Mononuclear cell (primary cell): ENCODE measurements around the gene KCNJ15. TPM values are rescaled to one million over a fixed set of nuclear protein-coding genes. Genes with fewer than 3 reads are reported as not detected.

Experiments
- H3K27me3 ChIP-seq: 2 replicates; pipeline ENCODE4 v1.6.0; 2011; ENCODE audit warnings: low read length, control low read depth; ENCODE audit not compliant: insufficient read depth
- H3K4me1 ChIP-seq: 2 replicates; pipeline ENCODE4 v1.5.1; 2011; ENCODE audit warnings: mild to moderate bottlenecking, low read length, control low read depth; ENCODE audit not compliant: insufficient read depth
- H3K4me3 ChIP-seq: 2 replicates; pipeline ENCODE4 v1.5.1; 2011; ENCODE audit warnings: mild to moderate bottlenecking, low read length, moderate library complexity
- H3K9me3 ChIP-seq: 2 replicates; pipeline ENCODE4 v1.5.1; 2011; ENCODE audit warnings: low read depth, mild to moderate bottlenecking, control low read depth, low read length
- total RNA-seq: library from RNA; depleted of rRNA; stranded (reverse); fragments of >200 nt; gene quantifications from one replicate; pipeline ENCODE4 v1.2.3, GENCODE V29; 2012

KCNJ15 gene
- total RNA-seq, 1 donor, result 0.42 TPM

DNA sequence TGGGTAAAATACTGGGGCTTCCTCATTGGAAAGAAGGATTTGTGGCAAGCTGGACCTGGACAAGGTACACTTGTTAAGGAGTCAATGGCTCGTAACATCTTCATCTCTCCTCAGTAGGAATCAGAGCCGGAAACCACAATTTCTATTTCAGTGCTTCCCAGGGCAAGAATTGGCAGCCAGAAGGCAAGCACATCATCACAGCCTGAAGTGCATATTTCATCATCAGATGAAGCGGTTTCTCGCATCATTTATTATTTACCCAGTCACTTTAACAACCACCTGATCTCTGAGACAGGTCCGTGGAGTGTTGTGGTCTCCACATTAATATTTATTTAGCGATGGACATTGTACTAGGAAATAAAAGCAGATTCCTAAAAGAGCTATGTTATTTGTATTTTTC, 55.0 kb downstream of the KCNJ15 start:
- no peaks in the 10 kb centered on the region for H3K9me3 ChIP-seq
- H3K4me3 ChIP-seq, result no peak overlapping the region
- H3K27me3 ChIP-seq, result no peaks in the 10 kb centered on the region
- peaks cover 56% of the 10 kb centered on the region for H3K4me1 ChIP-seq

DNA sequence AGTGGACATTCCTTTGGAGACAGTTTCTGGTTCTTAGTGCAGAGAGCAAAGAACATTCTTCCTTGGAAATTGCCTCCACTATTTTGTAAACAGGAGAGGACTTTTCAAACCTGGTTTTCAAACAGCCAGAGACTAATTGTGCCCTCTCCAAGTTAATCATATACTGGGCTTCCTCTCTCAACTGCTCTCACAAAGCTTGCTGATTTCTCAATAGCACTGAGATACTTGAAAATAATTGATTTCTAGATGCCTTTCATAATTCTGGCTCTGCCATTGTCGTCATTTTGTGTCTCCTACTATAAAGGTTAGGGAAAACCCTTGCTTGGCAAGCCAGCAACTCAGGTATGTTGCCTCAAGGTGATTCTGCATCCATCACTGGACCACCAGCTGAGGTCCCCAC, 56.0 kb downstream of the KCNJ15 start:
- peaks cover 48% of the 10 kb centered on the region for H3K4me1 ChIP-seq
- no peaks in the 10 kb centered on the region for H3K9me3 ChIP-seq
- no peaks in the 10 kb centered on the region for H3K27me3 ChIP-seq
- no peak overlapping the region for H3K4me3 ChIP-seq

DNA sequence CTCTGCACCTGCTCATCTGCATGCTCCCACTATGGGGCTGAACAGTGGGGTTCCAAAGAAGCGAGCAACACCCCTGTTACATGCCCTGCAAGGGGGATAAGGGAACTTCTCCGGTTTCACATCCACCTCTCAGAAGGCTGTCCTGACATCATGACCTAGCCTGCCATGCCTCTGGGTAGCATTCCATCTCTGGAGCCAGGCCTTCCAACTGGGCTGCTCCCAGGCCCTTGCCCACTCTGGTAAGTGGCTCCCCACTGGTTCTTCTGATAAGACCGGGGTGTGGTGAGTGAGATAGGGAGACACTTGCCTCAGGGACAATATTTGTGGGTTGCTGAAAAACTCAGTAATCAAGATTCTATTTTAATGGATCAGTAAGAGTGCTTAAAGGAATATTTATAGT, 57.8 kb downstream of the KCNJ15 start:
- no peaks in the 10 kb centered on the region for H3K27me3 ChIP-seq
- peaks cover 32% of the 10 kb centered on the region for H3K4me1 ChIP-seq
- no peaks in the 10 kb centered on the region for H3K9me3 ChIP-seq
- H3K4me3 ChIP-seq, result no peak overlapping the region

DNA sequence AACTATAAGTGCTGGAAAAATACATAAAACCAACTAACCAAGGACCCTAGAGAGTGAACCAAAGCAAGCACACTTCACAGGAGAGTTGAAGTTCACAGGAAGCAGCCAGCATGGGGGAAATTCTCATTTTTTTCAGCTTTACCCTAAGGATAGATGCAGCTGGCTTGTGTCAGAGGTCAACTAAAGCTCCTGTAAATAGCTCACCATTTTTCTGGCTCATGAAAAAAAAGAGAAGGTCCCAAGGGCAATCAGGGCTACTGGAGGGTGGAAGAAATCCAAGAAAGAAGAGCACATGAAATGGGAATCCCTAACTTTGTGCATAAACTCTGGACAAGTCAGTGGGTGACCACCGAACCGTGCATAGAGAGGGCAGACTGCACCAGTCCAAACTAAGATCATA, 58.3 kb downstream of the KCNJ15 start:
- Histone ChIP-seq H3K4me3 (no peak overlapping the region), H3K4me1 (peaks cover 27% of the 10 kb centered on the region), H3K27me3 (no peaks in the 10 kb centered on the region), H3K9me3 (no peaks in the 10 kb centered on the region)

DNA sequence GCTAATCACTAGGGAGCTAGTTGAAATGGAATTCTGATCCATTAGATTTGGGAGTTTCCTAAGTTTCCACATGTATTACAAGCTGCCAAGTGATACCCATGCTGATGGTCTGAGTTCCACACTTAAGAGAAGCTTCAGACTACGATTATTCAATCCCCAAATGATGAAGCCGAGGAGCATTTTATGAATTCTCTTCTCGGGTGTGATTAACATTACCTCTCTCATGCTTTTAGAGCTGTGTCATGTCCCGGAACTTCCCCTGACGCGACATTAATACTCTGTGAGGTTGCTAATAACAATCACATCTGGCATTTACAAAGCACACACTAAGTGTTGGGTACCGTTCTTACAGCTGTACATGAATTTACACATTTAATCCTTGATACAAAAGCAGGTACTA, 63.0 kb downstream of the KCNJ15 start:
- peaks cover 2% of the 10 kb centered on the region for H3K27me3 ChIP-seq
- no peak overlapping the region for H3K4me3 ChIP-seq
- no peaks in the 10 kb centered on the region for H3K9me3 ChIP-seq
- peaks cover 24% of the 10 kb centered on the region for H3K4me1 ChIP-seq

DNA sequence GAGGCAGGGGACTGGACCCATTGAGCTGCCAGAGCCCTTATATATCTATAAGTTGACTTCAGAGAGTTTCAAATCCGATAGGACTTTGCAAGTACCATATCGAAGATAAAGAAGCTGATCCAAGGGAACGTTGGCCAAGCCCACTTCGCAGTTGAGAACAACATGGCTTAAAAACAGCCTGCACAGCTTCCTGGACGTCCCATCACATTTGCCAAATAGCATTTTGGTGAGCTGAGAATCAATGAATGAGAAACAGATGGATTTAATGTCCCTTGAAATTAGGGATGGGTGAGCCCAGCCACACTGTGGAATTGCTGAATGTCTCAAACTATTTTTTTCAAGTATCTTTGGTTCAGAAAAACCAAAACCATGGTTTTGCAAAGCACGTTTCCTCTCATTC, 64.8 kb downstream of the KCNJ15 start:
- Histone ChIP-seq H3K27me3 (peaks cover 12% of the 10 kb centered on the region), H3K4me3 (no peak overlapping the region), H3K9me3 (no peaks in the 10 kb centered on the region), H3K4me1 (peaks cover 26% of the 10 kb centered on the region)

DNA sequence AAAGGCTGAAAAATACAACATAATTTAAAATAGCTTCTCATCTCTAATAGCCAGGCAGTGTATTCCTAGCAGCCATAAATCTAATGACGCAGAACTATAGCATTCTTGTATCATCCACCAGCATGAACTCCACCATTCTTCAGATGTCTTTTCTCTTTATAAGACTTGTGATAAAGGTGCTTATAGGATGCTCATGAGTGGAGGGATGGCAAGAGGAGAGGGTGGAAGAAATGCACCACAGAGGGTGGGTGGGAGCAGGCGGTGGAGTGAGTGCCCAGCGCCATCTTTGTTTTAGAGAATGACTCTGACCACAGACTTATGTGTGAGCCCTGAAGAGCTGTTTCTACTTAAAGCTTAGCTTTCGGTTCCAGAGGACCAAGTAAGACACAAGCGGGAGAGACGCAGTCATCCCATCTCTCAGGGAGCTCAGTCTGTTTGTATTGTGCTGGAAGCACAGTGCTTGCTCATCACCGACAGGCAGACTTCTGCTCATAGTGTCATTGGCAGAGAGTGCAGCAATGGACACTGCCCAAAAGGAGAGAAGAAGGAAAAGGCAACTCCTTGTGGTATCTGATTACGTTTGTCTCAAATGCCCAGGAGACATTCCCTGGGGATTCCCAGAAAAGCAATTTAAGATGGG, 65.6 kb downstream of the KCNJ15 start:
- H3K4me1 ChIP-seq, result peaks cover 34% of the 10 kb centered on the region
- H3K27me3 ChIP-seq, result peaks cover 14% of the 10 kb centered on the region
- H3K9me3 ChIP-seq, result no peaks in the 10 kb centered on the region
- no peak overlapping the region for H3K4me3 ChIP-seq

DNA sequence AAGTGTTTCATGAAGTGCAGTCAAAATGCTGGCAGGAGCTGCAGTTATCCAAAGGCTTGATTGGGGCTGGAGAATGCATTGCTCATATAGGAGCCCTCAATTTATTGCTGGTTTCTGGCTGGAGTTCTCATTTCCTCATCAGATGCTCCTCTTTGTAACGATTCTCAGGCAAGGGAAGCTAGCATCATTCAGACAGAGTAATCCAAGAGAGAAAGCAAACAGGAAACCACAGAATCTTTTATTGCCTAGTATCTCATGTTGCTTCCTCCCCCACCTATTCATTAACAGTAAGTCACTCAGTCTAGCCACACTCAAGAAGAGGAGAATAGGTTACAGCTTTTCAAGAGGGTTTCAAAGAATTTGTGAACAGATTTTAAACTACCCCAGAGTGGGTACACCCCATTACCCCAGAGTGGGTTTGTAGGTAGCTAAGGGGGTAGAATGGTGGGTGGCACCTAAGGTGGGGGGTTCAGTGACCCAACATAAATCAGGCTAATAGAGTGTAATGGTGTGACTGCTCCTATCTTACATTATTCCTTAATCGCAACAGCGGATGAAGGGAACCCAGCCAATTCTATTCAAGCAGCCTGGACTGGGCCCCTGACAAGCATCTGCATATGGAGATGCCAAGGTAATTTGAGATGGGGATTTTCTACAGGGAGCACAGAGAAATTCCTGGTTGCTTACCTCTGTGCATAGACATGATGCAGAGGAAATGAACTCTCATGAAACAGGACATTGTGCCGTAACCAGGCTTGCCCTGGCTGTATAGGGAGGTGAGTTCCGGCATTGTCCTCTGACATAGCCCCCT, 67.1 kb downstream of the KCNJ15 start:
- Histone ChIP-seq H3K4me1 (peaks cover 34% of the 10 kb centered on the region), H3K9me3 (no peaks in the 10 kb centered on the region), H3K4me3 (no peak overlapping the region), H3K27me3 (peaks cover 14% of the 10 kb centered on the region)

DNA sequence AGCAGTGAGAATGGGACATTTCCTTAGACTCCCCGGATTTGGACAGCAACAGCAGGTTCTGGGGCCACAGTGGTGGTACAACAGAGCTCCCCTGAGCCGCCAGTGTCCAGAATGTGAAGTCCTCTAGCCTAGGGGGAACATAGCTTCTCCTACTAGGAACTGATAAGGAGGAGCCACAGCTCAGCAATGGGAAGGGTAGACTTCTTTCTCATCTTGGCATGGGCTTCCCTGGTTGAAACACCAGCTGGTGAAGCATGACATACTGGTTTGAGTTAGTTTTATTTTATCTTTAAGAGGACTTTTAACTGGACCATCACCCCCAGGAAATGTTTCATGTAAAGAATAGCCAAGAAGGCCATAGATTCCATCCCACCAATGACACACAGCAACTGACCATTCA, 68.4 kb downstream of the KCNJ15 start:
- H3K27me3 ChIP-seq, result peaks cover 14% of the 10 kb centered on the region
- no peak overlapping the region for H3K4me3 ChIP-seq

DNA sequence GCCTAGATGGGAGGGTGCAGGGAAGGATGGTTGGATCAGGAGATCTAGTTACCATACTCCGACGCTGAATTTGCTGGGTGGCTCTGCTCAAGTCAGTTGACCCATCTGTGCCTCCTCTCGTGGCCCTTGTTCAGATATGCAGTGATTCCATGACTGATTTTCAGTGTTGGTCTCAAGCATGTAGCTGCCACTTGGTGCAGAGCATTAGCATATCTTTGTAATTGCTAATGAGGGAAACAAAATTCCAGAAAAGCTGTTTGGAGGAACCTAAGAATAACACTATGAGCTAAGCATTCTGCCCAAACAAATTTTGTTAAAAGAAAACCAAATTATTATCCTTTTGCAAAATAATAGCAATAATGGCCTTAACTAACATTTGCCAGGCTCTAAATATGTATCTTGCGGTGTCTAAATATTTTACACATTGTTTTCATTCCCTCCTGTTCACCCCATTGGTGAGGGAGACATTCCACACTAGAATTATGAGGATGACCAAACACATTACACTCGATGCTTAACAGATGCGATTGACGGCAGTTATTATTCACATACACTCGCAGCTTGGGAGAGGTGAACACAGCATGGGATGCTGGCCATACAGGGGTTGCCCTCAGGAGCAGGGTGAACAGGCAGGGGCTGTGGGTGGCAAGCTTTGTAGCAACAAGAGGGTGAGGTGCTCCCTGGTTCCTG, 69.1 kb downstream of the KCNJ15 start:
- Histone ChIP-seq H3K9me3 (no peaks in the 10 kb centered on the region), H3K4me1 (peaks cover 34% of the 10 kb centered on the region), H3K4me3 (no peak overlapping the region), H3K27me3 (peaks cover 14% of the 10 kb centered on the region)

More for the DNA sequence above, 68.4 kb downstream of the KCNJ15 start:
- Histone ChIP-seq H3K9me3 (no peaks in the 10 kb centered on the region), H3K4me1 (peaks cover 34% of the 10 kb centered on the region)

DNA sequence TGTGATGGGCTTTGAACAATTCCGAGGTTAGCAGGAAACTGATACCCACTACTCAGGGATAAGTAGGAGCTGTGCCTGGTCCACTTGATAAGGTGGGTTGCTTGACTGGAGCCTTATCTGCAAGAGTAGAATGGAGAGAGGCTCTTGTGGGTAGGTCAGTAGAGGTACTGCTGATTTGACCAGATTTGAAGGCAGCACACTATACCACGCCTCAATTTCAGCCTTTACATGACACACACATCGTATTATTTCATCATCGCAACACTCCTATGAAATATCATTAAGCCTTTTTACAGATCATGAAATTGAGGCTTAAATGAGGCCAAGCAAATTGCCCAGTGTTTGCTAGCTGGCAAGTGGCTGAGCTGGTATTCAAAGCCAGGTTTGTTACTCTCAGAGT, 69.6 kb downstream of the KCNJ15 start:
- Histone ChIP-seq H3K4me1 (peaks cover 37% of the 10 kb centered on the region), H3K4me3 (no peak overlapping the region), H3K27me3 (peaks cover 14% of the 10 kb centered on the region), H3K9me3 (no peaks in the 10 kb centered on the region)

DNA sequence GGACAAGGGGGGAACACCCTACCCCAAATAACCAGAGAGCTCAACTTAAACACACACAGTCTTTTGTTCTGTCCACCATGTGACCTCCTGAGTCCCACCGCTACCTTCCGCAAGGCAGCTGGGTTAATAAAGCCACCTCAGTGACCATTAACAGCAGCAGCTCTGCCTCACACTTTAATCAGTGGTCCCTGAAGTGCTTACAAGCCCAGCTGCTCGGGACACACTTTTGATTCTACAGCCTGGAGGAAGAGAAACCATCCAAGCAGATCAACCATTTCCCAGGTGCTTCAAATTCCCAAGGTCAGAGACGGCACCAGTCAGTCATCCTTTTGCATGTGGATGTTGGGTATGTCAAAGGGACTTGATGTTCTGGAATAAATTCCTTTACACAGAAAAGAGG, 70.1 kb downstream of the KCNJ15 start:
- H3K27me3 ChIP-seq, result peaks cover 12% of the 10 kb centered on the region
- peaks cover 38% of the 10 kb centered on the region for H3K4me1 ChIP-seq

DNA sequence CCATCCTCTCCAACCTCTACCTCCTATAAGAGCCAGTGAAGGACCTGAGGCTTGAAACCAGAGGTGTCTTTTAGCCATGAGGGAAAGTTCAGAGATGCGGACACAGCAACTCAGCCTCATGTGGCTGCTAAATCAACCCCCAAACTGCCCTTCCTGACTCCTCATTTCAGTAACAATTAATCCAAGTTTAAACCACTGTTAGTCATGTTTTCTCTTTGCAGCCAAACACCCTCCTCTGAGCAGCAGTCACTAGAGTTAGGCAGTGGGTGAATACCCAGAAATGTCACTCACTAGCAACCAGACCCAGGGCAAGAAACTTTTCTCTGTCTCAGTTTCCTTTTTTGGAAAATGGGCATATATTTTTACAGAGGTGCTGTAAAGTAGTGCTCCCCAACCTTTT, 71.2 kb downstream of the KCNJ15 start:
- peaks cover 12% of the 10 kb centered on the region for H3K27me3 ChIP-seq
- no peaks in the 10 kb centered on the region for H3K9me3 ChIP-seq
- H3K4me1 ChIP-seq, result peaks cover 35% of the 10 kb centered on the region
- no peak overlapping the region for H3K4me3 ChIP-seq

More for the DNA sequence above, 70.1 kb downstream of the KCNJ15 start:
- H3K9me3 ChIP-seq, result no peaks in the 10 kb centered on the region
- no peak overlapping the region for H3K4me3 ChIP-seq

DNA sequence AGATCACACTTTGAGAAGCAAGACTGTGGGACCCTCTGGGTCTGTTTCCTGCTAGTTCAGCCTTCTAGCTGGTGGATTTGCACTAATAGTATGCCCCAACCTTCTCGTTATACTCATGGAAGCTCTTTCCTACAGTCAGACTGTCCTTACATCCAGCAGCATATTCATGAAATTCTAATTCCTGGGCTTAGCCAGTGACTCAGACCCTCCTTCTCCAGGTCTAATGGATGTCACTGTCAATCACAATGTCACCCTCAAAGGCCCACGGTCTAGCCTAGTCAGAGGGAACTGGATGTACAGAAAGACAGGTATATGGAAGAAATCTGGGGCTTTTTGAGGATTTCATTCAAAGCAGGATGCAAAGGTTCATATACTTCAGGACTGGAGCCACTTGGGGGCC, 72.4 kb downstream of the KCNJ15 start:
- H3K4me3 ChIP-seq, result no peak overlapping the region
- no peaks in the 10 kb centered on the region for H3K9me3 ChIP-seq
- peaks cover 23% of the 10 kb centered on the region for H3K4me1 ChIP-seq
- peaks cover 12% of the 10 kb centered on the region for H3K27me3 ChIP-seq

DNA sequence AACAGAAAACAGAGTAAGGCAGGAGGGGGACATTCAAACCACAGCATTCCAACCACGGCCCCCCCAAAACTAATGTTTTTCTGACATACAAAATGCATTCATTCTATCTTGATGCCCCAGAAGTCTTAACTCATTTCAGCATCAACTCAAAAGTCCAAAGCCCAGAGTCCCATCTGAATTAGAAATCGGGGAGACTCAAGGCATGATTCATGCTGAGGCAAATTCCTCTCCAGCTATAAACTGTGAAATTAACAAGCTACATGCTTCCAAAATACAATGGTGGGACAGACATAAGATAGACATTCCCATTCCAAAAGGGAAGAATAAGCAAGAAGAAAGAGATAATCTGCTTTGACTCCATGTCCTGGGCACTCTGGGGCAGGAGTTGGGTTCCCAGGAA, 73.9 kb downstream of the KCNJ15 start:
- Histone ChIP-seq H3K4me3 (no peak overlapping the region), H3K27me3 (peaks cover 6% of the 10 kb centered on the region), H3K9me3 (no peaks in the 10 kb centered on the region), H3K4me1 (peaks cover 17% of the 10 kb centered on the region)
